SK-N-SH treated with all-trans-retinoic acid at 6 μM for 48 hours (cell line): ENCODE measurements around the gene TRIP6.

Experiments used
- RARB ChIP-seq: fragments of 250-450 bp; sonication (Bioruptor Pico); IDR thresholded peaks from 2 replicates; pipeline ENCODE4 v1.8.0; 2021; ENCODE audit warnings: mild to moderate bottlenecking, moderate library complexity
- SNAI2 ChIP-seq: fragments of 250-450 bp; sonication (Bioruptor Pico); IDR thresholded peaks from 2 replicates; pipeline ENCODE4 v1.5.0; 2020; ENCODE audit warnings: mild to moderate bottlenecking, moderate library complexity
- ZNF70 ChIP-seq: fragments of 450-650 bp; formaldehyde crosslinking; IDR thresholded peaks from 2 replicates; pipeline ENCODE4 v1.5.0; 2020; ENCODE audit warnings: mild to moderate bottlenecking, moderate library complexity

DNA sequence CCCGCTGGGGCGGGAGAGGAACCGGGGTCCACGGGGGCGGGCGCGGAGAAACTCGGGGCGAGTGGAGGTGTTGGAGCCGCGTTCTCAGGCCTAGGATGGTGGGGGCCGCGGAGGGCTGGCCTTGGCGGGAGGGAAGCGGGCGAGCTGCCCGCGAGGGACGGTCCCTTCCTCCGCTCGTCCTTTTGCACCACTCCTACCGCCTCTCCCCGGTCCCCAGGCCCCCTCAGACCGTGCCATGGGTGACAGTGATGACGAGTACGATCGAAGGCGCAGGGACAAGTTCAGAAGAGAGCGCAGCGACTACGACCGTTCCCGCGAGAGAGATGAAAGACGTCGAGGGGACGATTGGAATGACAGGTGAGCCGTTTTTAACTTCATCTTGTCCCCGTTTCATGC, 8.2 kb downstream of the TRIP6 start:
- TF ChIP-seq ZNF70 (no peak), RARB (no peak), SNAI2 (no peak)
